T-helper 1 cell treated with Interleukin-12 subunit alpha and Interleukin-12 subunit beta and Interleukin-4 antibody, amounts not matched to agents 30 ng/mL and 1 ng/mL, for 36 hours (primary cell): ENCODE measurements around the gene IRF2BPL. TPM values are rescaled to one million over a fixed set of nuclear protein-coding genes. Genes with fewer than 3 reads are reported as not detected.

Experiments
- intact Hi-C: fragments of 100-400 bp; cut with micrococcal nuclease; formaldehyde crosslinking; loops from one replicate; pipeline ENCODE4 v1.15.1; 2024
- total RNA-seq: library from RNA; stranded (reverse); gene quantifications from 2 replicates; pipeline ENCODE4 v1.2.3, GENCODE V29; 2022

Gene IRF2BPL
- total RNA-seq, 1 donor from 2014 or later, result 22.3 TPM

- intact Hi-C loops, result no loop called here
These were observed 33.1 kb downstream of the IRF2BPL start for GRCh38 chr14:76995279-76996035.

GRCh38 chr14:76993752-76994151, 34.8 kb downstream of the IRF2BPL start:
- intact Hi-C loops, result no loop called here

- intact Hi-C loops, result no loop called here
These were observed 38.4 kb downstream of the IRF2BPL start for GRCh38 chr14:76990084-76990483.

GRCh38 chr14:76987956-76988520, 40.5 kb downstream of the IRF2BPL start:
- intact Hi-C loops, result no loop called here

- intact Hi-C loops, result no loop called here
These were observed 42.3 kb downstream of the IRF2BPL start for GRCh38 chr14:76986231-76986565.

GRCh38 chr14:76985540-76986230, 42.8 kb downstream of the IRF2BPL start:
- intact Hi-C loops, result no loop called here

GRCh38 chr14:76984787-76985375, 43.6 kb downstream of the IRF2BPL start:
- intact Hi-C loops, result no loop called here

GRCh38 chr14:76984297-76984696, 44.2 kb downstream of the IRF2BPL start:
- intact Hi-C loops, result no loop called here

GRCh38 chr14:76981670-76982069, 46.8 kb downstream of the IRF2BPL start:
- intact Hi-C loops, result no loop called here

GRCh38 chr14:76977793-76978720, 50.5 kb downstream of the IRF2BPL start:
- intact Hi-C loops, result loop anchor here (1.0 kb wide), 7 partner anchors 16 to 120 kb away; partner anchors contain the start of genes CIPC and IRF2BPL

- intact Hi-C loops, result no loop called here
These were observed 52.1 kb downstream of the IRF2BPL start for GRCh38 chr14:76976240-76977005.

GRCh38 chr14:76975812-76976211, 52.7 kb downstream of the IRF2BPL start:
- intact Hi-C loops, result no loop called here

GRCh38 chr14:76975051-76975450, 53.5 kb downstream of the IRF2BPL start:
- intact Hi-C loops, result no loop called here

Other genes with a start within 250 kb of the IRF2BPL start
- gene ANGEL1, start 215.8 kb downstream of the IRF2BPL start, total RNA-seq, result 12.8 and 12.9 TPM in 2 replicates
- gene LRRC74A, start 202.3 kb downstream of the IRF2BPL start, total RNA-seq, result not detected in 2 replicates
- gene CIPC, start 69.5 kb upstream of the IRF2BPL start, total RNA-seq, result 11.9 and 12.8 TPM in 2 replicates
- not detected in 2 replicates for gene ZDHHC22, start 113.1 kb upstream of the IRF2BPL start, total RNA-seq
- 0.27 and 0.80 TPM in 2 replicates for gene TMEM63C, start 153.1 kb upstream of the IRF2BPL start, total RNA-seq
- not detected in 2 replicates for gene NGB, start 242.5 kb upstream of the IRF2BPL start, total RNA-seq